Epithelial cell of esophagus (primary cell): ENCODE measurements around the gene ASTN2.

ENCODE experiments used
- DNase-seq: peaks from one replicate; pipeline ENCODE4 v3.0.0; 2010; ENCODE audit warnings: low read depth
- H3K4me3 ChIP-seq: 2 replicates; pipeline ENCODE4 v1.5.1; 2011; ENCODE audit warnings: mild to moderate bottlenecking, low read length, control low read depth
- TF ChIP-seq, protein P1 (sequence below): IDR thresholded peaks from 2 replicates; pipeline ENCODE4 v1.5.1; 2011; ENCODE audit warnings: low read depth, mild to moderate bottlenecking, low read length, control low read depth, inconsistent platforms; ENCODE audit not compliant: insufficient read depth; ENCODE audit errors: missing control alignments

The ASTN2 gene

DNA sequence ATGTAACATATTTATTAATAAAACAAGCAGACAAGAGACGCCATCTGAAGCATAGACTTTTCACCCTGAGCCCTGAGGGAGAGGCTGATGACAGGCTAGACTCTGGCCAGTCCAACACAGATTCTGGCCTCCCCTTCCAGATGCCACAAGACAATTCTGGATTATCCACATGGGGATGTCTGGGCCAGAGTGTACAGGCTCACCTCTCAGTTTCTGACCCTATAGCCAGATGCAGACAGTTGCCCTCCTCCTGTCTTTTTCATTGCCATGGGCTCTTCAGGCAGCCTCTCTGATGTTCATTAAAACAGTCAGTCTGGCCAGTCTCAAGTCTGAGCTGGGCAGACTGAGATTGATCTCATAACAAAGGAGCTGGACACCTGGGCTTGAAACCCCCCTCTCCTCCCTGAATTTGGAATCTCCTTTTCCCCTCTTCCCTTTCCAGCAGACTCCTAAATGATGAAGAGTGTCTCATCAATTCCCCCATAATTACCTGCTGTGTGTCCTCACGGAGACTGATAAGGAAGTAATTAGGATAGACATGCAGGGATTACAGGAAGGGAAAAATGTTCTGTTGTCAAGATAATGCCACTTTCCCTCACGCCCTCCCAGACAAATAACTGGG lies 89.6 kb downstream of the ASTN2 start:
- TF ChIP-seq, protein P1, sequence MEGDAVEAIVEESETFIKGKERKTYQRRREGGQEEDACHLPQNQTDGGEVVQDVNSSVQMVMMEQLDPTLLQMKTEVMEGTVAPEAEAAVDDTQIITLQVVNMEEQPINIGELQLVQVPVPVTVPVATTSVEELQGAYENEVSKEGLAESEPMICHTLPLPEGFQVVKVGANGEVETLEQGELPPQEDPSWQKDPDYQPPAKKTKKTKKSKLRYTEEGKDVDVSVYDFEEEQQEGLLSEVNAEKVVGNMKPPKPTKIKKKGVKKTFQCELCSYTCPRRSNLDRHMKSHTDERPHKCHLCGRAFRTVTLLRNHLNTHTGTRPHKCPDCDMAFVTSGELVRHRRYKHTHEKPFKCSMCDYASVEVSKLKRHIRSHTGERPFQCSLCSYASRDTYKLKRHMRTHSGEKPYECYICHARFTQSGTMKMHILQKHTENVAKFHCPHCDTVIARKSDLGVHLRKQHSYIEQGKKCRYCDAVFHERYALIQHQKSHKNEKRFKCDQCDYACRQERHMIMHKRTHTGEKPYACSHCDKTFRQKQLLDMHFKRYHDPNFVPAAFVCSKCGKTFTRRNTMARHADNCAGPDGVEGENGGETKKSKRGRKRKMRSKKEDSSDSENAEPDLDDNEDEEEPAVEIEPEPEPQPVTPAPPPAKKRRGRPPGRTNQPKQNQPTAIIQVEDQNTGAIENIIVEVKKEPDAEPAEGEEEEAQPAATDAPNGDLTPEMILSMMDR, result no peak
- no peak for DNase-seq
- H3K4me3 ChIP-seq, result no peak overlapping the region

DNA sequence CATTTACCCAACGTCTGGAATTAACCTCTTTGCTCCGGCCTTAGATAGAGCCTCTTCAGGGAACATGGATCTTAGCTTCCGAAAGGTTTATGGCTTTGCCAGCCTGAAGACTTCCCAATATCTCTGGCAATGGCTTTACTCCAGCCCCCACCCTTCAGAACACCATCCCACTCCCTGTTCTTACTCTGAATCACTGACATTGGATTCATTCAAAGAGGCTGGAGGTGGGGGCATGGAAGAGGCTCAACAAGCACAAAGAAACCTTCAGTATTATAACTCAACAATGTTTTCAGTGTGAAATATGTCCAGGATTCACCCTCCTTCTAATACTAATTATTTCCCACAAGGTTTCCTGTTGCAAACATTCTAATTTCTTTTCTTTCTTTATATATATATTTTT lies 91.5 kb downstream of the ASTN2 start:
- no peak for DNase-seq
- H3K4me3 ChIP-seq, result no peak overlapping the region
- TF ChIP-seq, protein P1, result no peak

DNA sequence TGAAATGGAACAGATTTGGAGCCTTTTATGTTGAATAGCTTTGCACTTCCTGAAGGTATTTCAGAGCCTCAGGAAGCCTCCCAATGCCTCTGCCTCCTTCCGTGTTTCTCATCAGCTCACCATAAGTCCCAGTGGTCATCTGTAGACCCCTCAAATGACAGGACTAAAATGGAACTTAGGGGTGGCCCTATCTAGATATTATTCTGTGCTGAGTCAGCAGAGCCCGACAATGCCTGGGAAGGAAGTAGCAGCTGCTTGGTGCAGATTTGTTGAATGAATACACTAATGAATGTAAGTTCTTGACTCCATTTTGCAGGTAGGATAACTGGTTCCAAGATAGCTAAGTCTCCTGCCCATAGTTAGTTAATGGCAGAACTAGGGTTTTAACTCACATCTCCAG lies 97.7 kb downstream of the ASTN2 start:
- H3K4me3 ChIP-seq, result no peak overlapping the region
- DNase-seq, result no peak
- TF ChIP-seq, protein P1, result no peak

DNA sequence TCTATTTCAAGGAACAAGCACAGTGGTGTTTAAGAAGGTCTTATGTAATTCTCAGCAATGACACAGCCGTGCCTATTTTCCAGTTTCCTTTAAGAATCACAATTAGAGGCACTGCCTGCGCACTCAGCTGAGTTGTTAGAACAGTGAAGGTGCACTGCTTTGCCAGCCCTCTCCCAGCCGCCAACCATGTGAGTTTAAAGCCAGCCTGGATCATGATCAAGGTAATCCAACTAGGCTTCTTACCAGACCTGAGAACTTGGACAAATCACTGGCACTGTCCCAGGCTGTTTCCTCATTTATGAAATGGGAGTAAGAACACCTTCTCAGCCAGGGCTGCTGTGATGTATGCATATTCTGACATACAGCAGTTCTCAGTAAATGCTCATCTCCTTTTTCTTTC lies 99.6 kb downstream of the ASTN2 start:
- TF ChIP-seq, protein P1, result no peak
- H3K4me3 ChIP-seq, result no peak overlapping the region
- DNase-seq, result no peak

DNA sequence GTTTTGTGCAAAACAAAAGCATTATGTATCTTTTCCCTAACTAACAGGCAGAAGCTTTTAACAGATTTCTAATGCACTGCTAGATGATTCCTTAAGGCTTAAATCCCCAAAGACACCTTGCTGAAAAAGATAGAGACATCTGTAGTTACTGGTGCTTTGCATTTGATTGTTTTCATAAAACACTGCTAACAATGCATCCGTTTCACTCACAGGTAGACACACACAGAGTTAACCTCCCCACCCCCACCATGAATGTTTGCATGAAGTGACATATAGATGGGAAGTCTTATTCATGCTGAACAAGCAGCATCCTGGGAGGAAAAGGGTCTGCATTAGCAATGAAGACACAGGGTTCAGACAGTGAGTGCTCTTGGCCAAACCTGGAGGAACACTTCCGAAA lies 100.9 kb downstream of the ASTN2 start:
- no peak overlapping the region for H3K4me3 ChIP-seq
- TF ChIP-seq, protein P1, result no peak
- DNase-seq, result no peak

DNA sequence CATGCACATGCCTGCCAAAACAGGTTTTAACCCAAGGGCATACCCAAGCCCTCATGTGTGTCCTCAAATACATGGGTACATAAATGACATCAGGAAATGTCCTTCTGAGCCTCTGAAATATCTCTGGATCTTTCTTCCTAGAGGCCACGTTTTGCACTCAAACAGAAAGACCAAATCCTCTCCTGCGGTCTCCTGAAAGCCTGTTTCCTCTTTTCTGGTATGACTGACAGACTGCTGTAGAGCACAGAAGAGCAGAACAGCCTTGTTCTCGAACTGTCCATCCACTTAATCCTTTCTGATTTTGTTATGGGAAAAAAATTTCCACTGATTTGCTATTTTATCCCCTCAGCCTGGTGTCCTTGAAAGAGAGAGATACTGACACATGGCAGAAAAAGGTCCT lies 107.2 kb downstream of the ASTN2 start:
- no peak for DNase-seq
- TF ChIP-seq, protein P1, result no peak
- no peak overlapping the region for H3K4me3 ChIP-seq

DNA sequence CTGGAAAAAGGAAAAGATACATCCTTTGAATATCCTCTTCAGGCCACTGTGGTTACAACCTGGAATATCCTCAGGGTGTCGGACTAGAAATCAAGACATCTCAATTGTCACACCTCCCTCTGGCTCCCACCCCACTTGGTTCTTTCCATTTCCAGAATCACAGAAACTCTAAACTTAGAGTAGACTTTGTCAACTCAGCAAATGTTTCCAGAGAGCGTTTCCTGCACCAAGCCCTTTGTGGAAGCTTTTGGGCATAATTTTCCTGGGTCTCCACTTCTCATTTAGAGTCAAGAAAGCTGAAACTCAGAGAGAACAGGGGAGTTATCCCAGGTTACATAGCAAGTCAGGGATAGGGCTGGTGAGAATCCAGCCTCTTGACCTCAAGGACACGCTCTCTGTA lies 108.8 kb downstream of the ASTN2 start:
- no peak overlapping the region for H3K4me3 ChIP-seq
- no peak for DNase-seq
- TF ChIP-seq, protein P1, result no peak
